Measurements from ENCODE around the gene SRR. TPM values are rescaled to one million over a fixed set of nuclear protein-coding genes. Genes with fewer than 3 reads are reported as not detected.
"Not testable (repeated sequence)": the region's sequence is repeated elsewhere in the genome, so short reads cannot be mapped to it uniquely, and the experiment has no call there.

Gene SRR
- total RNA-seq, 4 donors from 2014 or later, result 4.0 to 13.9 (median 11.2) TPM

- no peak for TF ChIP-seq POLR2AphosphoS5 (IDR thresholded peaks at IDR 0.05)
- no peak for TF ChIP-seq CTCF (IDR thresholded peaks at IDR 0.05)
- no peak for TF ChIP-seq POLR2A (IDR thresholded peaks at IDR 0.05)
- no peak for TF ChIP-seq EP300 (IDR thresholded peaks at IDR 0.05)
- DNase-seq (ENCODE audit: low spot score in 2 of 2), result peak in 1 of 2 donors; percentile 32
- Histone ChIP-seq H3K4me3 (no peak overlapping the region), H3K36me3 (no peaks in the 10 kb centered on the region), H3K4me1 (peaks cover 7% of the 10 kb centered on the region), H3K27me3 (no peaks in the 10 kb centered on the region), H3K9me3 (no peaks in the 10 kb centered on the region), H3K27ac (no peak overlapping the region)
- WGBS, result 70% methylated on average over 6 of the region's 6 CpGs
Observed at GRCh38 chr17:2309338-2310154, 5.8 kb downstream of the SRR start.

GRCh38 chr17:2312736-2313135 is 9.0 kb downstream of the SRR start:
- TF ChIP-seq EP300 (IDR thresholded peaks at IDR 0.05) (no peak), POLR2AphosphoS5 (IDR thresholded peaks at IDR 0.05) (no peak), POLR2A (IDR thresholded peaks at IDR 0.05) (no peak), CTCF (IDR thresholded peaks at IDR 0.05) (no peak)
- Histone ChIP-seq H3K9me3 (no peaks in the 10 kb centered on the region), H3K4me1 (no peaks in the 10 kb centered on the region), H3K27ac (no peak overlapping the region), H3K36me3 (no peaks in the 10 kb centered on the region), H3K27me3 (no peaks in the 10 kb centered on the region), H3K4me3 (no peak overlapping the region)
- DNase-seq (ENCODE audit: low spot score in 2 of 2), result peak in 1 of 2 donors; percentile 6
- WGBS, result 94% methylated on average over 5 of the region's 5 CpGs

GRCh38 chr17:2316916-2317205 is 13.1 kb downstream of the SRR start:
- not testable (repeated sequence) for H3K4me3 ChIP-seq; H3K27ac ChIP-seq; H3K4me1 ChIP-seq; H3K27me3 ChIP-seq; DNase-seq (ENCODE audit: low spot score in 2 of 2); H3K9me3 ChIP-seq
- WGBS, result 62% methylated on average over 7 of the region's 7 CpGs
- peaks cover 28% of the 10 kb centered on the region for H3K36me3 ChIP-seq

GRCh38 chr17:2317796-2318195 is 14.0 kb downstream of the SRR start:
- peaks cover 38% of the 10 kb centered on the region for H3K36me3 ChIP-seq
- DNase-seq (ENCODE audit: low spot score in 2 of 2), result peak in 1 of 2 donors; percentile 12
- no peaks in the 10 kb centered on the region for H3K9me3 ChIP-seq
- H3K27me3 ChIP-seq, result no peaks in the 10 kb centered on the region
- H3K4me1 ChIP-seq, result no peaks in the 10 kb centered on the region
- no peak for TF ChIP-seq POLR2A (IDR thresholded peaks at IDR 0.05)
- no peak for TF ChIP-seq EP300 (IDR thresholded peaks at IDR 0.05)
- no peak for TF ChIP-seq POLR2AphosphoS5 (IDR thresholded peaks at IDR 0.05)
- TF ChIP-seq CTCF (IDR thresholded peaks at IDR 0.05), result no peak
- no peak overlapping the region for H3K27ac ChIP-seq
- WGBS, result 89% methylated on average over 3 of the region's 3 CpGs
- no peak overlapping the region for H3K4me3 ChIP-seq

DNA sequence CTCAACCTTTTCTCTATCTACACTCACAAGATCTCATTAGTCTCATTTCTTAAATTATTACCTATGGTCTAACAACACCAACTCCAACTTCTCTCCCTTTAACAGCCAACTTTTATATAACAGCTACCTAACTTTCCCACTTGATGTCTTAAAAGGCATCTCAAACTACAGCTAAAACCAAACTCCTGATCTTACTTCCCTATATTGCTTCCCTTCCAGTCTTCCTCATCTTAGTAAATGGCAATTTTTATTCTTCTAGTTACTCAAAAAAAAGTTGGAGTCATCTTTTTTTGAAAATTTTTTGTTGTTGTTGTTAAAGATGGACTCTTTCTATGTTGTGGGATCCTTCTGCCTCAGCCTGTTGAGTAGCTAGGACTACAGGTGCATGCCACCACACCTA is 15.3 kb downstream of the SRR start:
- Histone ChIP-seq H3K27me3 (no peaks in the 10 kb centered on the region), H3K36me3 (peaks cover 50% of the 10 kb centered on the region), H3K9me3 (no peaks in the 10 kb centered on the region), H3K4me1 (no peaks in the 10 kb centered on the region), H3K4me3 (no peak overlapping the region), H3K27ac (no peak overlapping the region)
- TF ChIP-seq POLR2A (IDR thresholded peaks at IDR 0.05) (no peak), POLR2AphosphoS5 (IDR thresholded peaks at IDR 0.05) (no peak), EP300 (IDR thresholded peaks at IDR 0.05) (no peak), CTCF (IDR thresholded peaks at IDR 0.05) (no peak)
- no peak for DNase-seq (ENCODE audit: low spot score in 2 of 2)

GRCh38 chr17:2321399-2321798 is 17.6 kb downstream of the SRR start:
- DNase-seq (ENCODE audit: low spot score in 2 of 2), result no peak
- peaks cover 74% of the 10 kb centered on the region for H3K36me3 ChIP-seq
- H3K4me1 ChIP-seq, result no peaks in the 10 kb centered on the region
- no peaks in the 10 kb centered on the region for H3K9me3 ChIP-seq
- 45% methylated on average over 1 of the region's 1 CpG for WGBS
- no peak overlapping the region for H3K27ac ChIP-seq
- no peaks in the 10 kb centered on the region for H3K27me3 ChIP-seq
- no peak for TF ChIP-seq CTCF (IDR thresholded peaks at IDR 0.05)
- TF ChIP-seq POLR2A (IDR thresholded peaks at IDR 0.05), result no peak
- no peak for TF ChIP-seq EP300 (IDR thresholded peaks at IDR 0.05)
- TF ChIP-seq POLR2AphosphoS5 (IDR thresholded peaks at IDR 0.05), result no peak
- no peak overlapping the region for H3K4me3 ChIP-seq
